Thoracic aorta (tissue), 2 donors: ENCODE data around the gene DCPS. TPM values are rescaled to one million over a fixed set of nuclear protein-coding genes. Genes with fewer than 3 reads are reported as not detected.
"Not testable (repeated sequence)": the region's sequence is repeated elsewhere in the genome, so short reads cannot be mapped to it uniquely, and the experiment has no call there.

Experiments
- ATAC-seq: fragments of 150-250 bp; one replicate; pipeline ENCODE4 v1.8.0; 2017; ENCODE audit warnings: low read depth; ENCODE audit not compliant: insufficient number of reproducible peaks, low FRiP score
- DNase-seq: peaks from one replicate; pipeline ENCODE4 v3.0.0-alpha.2; 2020; ENCODE audit warnings: low spot score
- H3K27ac ChIP-seq, 2 donors: fragments of 200-600 bp; sonication (generic); 1 replicate in 1 of 2; 2 replicates in 1 of 2; pipeline ENCODE4 v1.5.1; 2016; ENCODE audit warnings: mild to moderate bottlenecking in 2 of 2, moderate library complexity in 2 of 2
- H3K27me3 ChIP-seq: fragments of 200-600 bp; sonication (generic); replicated peaks from 2 replicates; pipeline ENCODE4 v1.6.0; 2016; ENCODE audit warnings: mild to moderate bottlenecking; ENCODE audit not compliant: insufficient read depth
- H3K36me3 ChIP-seq: fragments of 200-600 bp; sonication (generic); one replicate; pipeline ENCODE4 v1.5.1; 2016
- H3K4me1 ChIP-seq, 2 donors: fragments of 200-600 bp; sonication (generic); 1 replicate in 1 of 2; 2 replicates in 1 of 2; pipeline versions ENCODE4 v1.5.1 to v1.6.0; 2016; ENCODE audit warnings: low read depth in 2 of 2, mild to moderate bottlenecking in 1 of 2; ENCODE audit not compliant: control insufficient read depth in 1 of 2
- H3K4me3 ChIP-seq: fragments of 200-600 bp; sonication (generic); 2 replicates; pipeline ENCODE4 v1.5.1; 2016; ENCODE audit warnings: mild to moderate bottlenecking
- H3K9me3 ChIP-seq: fragments of 200-600 bp; sonication (generic); 2 replicates; pipeline ENCODE4 v1.5.1; 2016
- total RNA-seq, 2 donors: library from RNA; depleted of rRNA; stranded (reverse); fragments of >200 nt; gene quantifications; one replicate each; pipeline versions ENCODE4 v1.1.0 to v1.2.3, GENCODE V29; 2016
- TF ChIP-seq, protein P1 (sequence below): fragments of 200-600 bp; sonication (generic); IDR thresholded peaks from one replicate; pipeline ENCODE4 v1.5.1; 2019; ENCODE audit warnings: antibody characterized with exemption

The DCPS gene, protein sequence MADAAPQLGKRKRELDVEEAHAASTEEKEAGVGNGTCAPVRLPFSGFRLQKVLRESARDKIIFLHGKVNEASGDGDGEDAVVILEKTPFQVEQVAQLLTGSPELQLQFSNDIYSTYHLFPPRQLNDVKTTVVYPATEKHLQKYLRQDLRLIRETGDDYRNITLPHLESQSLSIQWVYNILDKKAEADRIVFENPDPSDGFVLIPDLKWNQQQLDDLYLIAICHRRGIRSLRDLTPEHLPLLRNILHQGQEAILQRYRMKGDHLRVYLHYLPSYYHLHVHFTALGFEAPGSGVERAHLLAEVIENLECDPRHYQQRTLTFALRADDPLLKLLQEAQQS
- 1 to 10 TPM; 8.4 to 9.7 TPM for total RNA-seq

DNA sequence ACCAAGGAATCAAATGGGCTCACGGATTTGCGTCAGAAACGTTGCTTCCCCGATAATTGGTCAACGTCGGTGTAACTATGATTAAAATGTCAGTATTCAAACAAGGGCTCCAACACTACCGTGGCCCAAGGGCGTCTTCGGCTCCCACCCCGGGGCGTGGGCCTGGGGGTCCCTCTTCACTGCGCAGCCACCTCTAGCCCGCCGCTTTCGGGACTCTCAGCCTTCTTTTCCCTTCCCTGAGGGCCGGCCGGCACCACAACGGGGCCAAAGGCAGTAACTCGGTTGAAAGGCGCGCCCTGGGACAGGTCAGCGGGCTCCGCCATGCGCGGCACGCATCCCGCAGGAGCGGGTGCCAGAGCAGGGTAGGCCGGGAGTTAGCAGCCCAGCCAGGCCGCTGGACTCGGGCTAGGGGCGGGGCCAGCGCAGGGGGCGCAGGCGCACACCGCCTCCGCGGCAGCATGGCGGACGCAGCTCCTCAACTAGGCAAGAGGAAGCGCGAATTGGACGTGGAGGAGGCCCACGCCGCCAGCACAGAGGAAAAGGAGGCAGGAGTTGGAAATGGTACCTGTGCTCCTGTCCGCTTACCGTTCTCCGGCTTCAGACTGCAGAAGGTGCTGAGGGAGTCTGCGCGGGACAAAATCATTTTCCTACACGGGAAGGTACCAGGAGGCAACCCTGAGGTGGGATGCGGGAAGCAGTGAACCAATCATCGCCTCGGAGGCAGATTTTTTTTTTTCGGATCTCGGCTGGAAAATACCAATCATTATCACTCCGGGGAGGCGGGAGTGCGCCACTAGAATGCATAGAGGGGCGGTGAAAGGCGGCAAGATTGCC, at the start of gene DCPS:
TSS of gene DCPS (plus strand) at position 438 of the 834 bp plus-strand sequence. CDS start at position 459, 21 bp downstream.
- peaks cover 11% of the 10 kb centered on the region for H3K36me3 ChIP-seq
- H3K9me3 ChIP-seq: no peaks in the 10 kb centered on the region
- H3K4me3 ChIP-seq: peak within 1 kb of the TSS; percentile 69
- peak within 1 kb of the TSS; percentile 79 to 86 for H3K27ac ChIP-seq
- DNase-seq (peak; percentile 44), ATAC-seq (peak; percentile 89)
- peaks cover 3 to 15% of the 10 kb centered on the region in 2 donors for H3K4me1 ChIP-seq
- TF ChIP-seq, protein P1, sequence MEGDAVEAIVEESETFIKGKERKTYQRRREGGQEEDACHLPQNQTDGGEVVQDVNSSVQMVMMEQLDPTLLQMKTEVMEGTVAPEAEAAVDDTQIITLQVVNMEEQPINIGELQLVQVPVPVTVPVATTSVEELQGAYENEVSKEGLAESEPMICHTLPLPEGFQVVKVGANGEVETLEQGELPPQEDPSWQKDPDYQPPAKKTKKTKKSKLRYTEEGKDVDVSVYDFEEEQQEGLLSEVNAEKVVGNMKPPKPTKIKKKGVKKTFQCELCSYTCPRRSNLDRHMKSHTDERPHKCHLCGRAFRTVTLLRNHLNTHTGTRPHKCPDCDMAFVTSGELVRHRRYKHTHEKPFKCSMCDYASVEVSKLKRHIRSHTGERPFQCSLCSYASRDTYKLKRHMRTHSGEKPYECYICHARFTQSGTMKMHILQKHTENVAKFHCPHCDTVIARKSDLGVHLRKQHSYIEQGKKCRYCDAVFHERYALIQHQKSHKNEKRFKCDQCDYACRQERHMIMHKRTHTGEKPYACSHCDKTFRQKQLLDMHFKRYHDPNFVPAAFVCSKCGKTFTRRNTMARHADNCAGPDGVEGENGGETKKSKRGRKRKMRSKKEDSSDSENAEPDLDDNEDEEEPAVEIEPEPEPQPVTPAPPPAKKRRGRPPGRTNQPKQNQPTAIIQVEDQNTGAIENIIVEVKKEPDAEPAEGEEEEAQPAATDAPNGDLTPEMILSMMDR: no peak
- H3K27me3 ChIP-seq: no peaks in the 10 kb centered on the region

DNA sequence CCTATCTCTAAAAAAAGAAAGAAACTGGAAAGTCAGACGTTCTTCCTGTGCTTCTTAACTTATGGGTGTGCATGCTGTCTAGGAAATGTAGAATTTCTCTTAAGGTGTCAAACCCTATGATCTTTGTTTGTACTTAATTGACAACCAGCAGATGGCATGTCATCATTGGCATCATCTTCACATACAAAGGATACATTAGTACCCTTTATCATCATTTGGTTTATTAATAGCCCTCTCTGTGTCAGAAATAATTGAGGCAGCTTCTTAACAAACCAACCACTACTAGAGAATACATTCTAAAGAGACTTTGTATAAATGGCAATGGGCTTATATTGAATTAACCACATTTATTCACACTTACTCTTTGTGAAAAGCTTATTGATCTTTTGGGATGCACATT, 49.0 kb upstream of the DCPS start:
- H3K9me3 ChIP-seq: no peaks in the 10 kb centered on the region
- no peak overlapping the region for H3K4me3 ChIP-seq
- no peaks in the 10 kb centered on the region for H3K27me3 ChIP-seq
- H3K27ac ChIP-seq: no peak overlapping the region
- DNase-seq (no peak), ATAC-seq (no peak)
- no peaks in the 10 kb centered on the region for H3K4me1 ChIP-seq
- H3K36me3 ChIP-seq: peaks cover 4% of the 10 kb centered on the region
- TF ChIP-seq, protein P1: no peak

DNA sequence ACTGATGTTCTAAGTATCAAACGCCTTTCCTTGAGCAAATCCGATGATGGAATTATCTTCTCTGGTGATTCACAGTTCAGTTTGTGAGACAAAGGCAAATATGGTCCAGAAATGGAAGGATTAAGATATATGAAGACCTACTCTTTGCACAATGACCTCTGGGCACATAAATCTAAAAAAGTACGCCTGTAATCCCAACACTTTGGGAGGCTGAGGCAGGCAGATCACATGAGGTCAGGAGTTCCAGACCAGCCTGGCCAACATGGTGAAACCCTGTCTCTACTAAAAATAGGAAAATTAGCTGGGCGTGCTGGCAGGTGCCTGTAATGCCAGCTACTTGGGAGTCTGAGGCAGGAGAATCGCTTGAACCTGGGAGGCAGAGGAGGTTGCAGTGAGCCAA, 48.4 kb upstream of the DCPS start:
- H3K36me3 ChIP-seq, H3K4me1 ChIP-seq, H3K4me3 ChIP-seq, H3K9me3 ChIP-seq, H3K27ac ChIP-seq, ATAC-seq, H3K27me3 ChIP-seq, DNase-seq: not testable (repeated sequence)

DNA sequence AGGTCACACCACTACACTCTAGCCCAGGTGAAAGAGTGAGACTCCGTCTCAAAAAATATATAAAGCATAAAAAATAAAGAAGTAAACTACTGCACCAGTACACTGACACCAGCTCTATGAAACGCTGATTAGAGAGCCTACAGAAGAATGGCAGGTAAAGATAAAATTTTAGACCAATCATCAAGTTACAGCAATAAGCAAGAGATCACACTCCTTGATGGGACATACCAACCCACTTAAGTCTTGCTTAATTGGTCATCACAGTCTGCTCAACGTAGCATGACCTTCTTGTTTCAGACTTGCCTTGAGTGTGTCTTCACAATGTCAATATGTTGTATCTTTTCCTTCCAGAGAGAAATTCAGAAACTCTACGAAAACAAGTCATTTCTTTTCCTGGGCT, 47.6 kb upstream of the DCPS start:
- Histone ChIP-seq H3K9me3 (no peaks in the 10 kb centered on the region), H3K27me3 (no peaks in the 10 kb centered on the region), H3K4me1 (no peaks in the 10 kb centered on the region), H3K36me3 (peaks cover 4% of the 10 kb centered on the region), H3K4me3 (no peak overlapping the region), H3K27ac (no peak overlapping the region)
- DNase-seq (no peak), ATAC-seq (no peak)
- TF ChIP-seq, protein P1: no peak

DNA sequence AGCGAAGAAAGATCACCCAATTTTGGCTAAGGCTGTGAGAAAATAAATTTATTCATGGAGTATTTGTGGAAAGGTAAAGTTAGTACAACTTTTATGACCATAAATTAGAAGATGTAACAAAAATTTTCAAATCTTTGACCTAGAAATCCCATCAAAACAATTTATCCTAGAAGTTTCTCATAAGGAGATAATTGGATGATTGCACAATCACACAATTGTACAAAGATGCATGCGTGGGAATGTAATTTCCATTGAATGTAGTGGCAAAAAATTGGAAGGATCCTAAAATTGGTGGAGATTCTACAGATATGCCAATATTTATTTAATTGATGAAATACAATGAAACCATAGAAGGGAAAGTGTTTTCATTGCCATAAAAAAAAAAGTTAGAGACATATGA, 46.7 kb upstream of the DCPS start:
- no peak overlapping the region for H3K27ac ChIP-seq
- no peaks in the 10 kb centered on the region for H3K27me3 ChIP-seq
- ATAC-seq (no peak), DNase-seq (no peak)
- peaks cover 4% of the 10 kb centered on the region for H3K36me3 ChIP-seq
- H3K9me3 ChIP-seq: no peaks in the 10 kb centered on the region
- H3K4me3 ChIP-seq: no peak overlapping the region
- TF ChIP-seq, protein P1: no peak
- no peaks in the 10 kb centered on the region for H3K4me1 ChIP-seq
